Measurements from ENCODE around the gene DENND1A.

DNA sequence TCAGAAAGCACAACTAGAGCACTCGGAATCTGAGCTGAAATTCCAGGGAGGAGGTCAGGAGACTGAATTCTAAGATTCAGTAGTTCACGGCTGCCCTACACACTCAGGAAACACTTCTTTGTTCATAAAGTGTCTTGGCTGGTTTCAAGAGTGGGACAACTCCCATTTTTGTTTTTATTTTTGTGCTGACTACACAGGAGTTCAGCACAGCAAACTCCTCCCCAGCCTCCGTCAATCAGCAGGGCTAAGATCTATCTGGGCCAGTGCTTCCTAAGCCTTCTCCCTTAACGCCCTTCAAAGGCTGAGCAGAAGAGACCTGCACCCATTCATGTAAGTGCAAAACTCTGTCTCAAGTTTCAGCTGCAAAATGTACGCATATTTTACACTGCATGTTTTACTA lies 323.8 kb downstream of the DENND1A start:
- no peak for TF ChIP-seq EZH2phosphoT487 (conservative IDR thresholded peaks at IDR 0.05; ENCODE audit: low read length)
- TF ChIP-seq, protein P1, sequence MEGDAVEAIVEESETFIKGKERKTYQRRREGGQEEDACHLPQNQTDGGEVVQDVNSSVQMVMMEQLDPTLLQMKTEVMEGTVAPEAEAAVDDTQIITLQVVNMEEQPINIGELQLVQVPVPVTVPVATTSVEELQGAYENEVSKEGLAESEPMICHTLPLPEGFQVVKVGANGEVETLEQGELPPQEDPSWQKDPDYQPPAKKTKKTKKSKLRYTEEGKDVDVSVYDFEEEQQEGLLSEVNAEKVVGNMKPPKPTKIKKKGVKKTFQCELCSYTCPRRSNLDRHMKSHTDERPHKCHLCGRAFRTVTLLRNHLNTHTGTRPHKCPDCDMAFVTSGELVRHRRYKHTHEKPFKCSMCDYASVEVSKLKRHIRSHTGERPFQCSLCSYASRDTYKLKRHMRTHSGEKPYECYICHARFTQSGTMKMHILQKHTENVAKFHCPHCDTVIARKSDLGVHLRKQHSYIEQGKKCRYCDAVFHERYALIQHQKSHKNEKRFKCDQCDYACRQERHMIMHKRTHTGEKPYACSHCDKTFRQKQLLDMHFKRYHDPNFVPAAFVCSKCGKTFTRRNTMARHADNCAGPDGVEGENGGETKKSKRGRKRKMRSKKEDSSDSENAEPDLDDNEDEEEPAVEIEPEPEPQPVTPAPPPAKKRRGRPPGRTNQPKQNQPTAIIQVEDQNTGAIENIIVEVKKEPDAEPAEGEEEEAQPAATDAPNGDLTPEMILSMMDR (IDR thresholded peaks at IDR 0.05; ENCODE audit: insufficient read depth, low read length, poor library complexity, severe bottlenecking), result no peak

All from SU-DHL-6 (cell line).